Activated CD4-positive, alpha-beta T cell treated with anti-CD3 and anti-CD28 coated beads, Interleukin-2, amount 10 ng/mL, durations not matched to agents 7 days and 5 days (primary cell): ENCODE data around the gene R3HDM1. TPM values are rescaled to one million over a fixed set of nuclear protein-coding genes. Genes with fewer than 3 reads are reported as not detected.
"Not testable (repeated sequence)": the region's sequence is repeated elsewhere in the genome, so short reads cannot be mapped to it uniquely, and the experiment has no call there.

Experiments used
- CTCF ChIA-PET: fragments of 350-600 bp; sonication (Branson Sonifier 250); formaldehyde crosslinking; loops from one replicate; lab custom pipeline; 2021; ENCODE audit warnings: antibody characterized with exemption; lab: Charles Lee
- POLR2A ChIA-PET: fragments of 350-600 bp; sonication (Branson Sonifier 250); formaldehyde crosslinking; loops from one replicate; lab custom pipeline; 2021; ENCODE audit warnings: antibody characterized with exemption; lab: Charles Lee
- DNase-seq: peaks from one replicate; pipeline ENCODE4 v3.0.0-alpha.2; 2020
- H3K27ac Mint-ChIP-seq: one replicate; pipeline ENCODE4 v1.8.0; 2021; ENCODE audit warnings: mild to moderate bottlenecking, moderate library complexity, mixed read lengths
- H3K27me3 Mint-ChIP-seq: one replicate; pipeline ENCODE4 v1.8.0; 2021; ENCODE audit warnings: mixed read lengths
- H3K36me3 Mint-ChIP-seq: one replicate; pipeline ENCODE4 v1.8.0; 2021; ENCODE audit warnings: low read depth, mixed read lengths
- H3K4me1 Mint-ChIP-seq: one replicate; pipeline ENCODE4 v1.8.0; 2021; ENCODE audit warnings: mixed read lengths
- H3K4me3 Mint-ChIP-seq: one replicate; pipeline ENCODE4 v1.8.0; 2021; ENCODE audit warnings: mild to moderate bottlenecking, moderate library complexity, mixed read lengths
- H3K9me3 Mint-ChIP-seq: one replicate; pipeline ENCODE4 v1.8.0; 2021; ENCODE audit warnings: mixed read lengths
- total RNA-seq, 2 experiments: library from RNA; stranded (reverse); gene quantifications; one replicate each; pipeline ENCODE4 v1.2.3, GENCODE V29; 2021

The R3HDM1 gene
- total RNA-seq, 2 experiments from 2014 or later = 52.3 to 52.5 TPM

DNA sequence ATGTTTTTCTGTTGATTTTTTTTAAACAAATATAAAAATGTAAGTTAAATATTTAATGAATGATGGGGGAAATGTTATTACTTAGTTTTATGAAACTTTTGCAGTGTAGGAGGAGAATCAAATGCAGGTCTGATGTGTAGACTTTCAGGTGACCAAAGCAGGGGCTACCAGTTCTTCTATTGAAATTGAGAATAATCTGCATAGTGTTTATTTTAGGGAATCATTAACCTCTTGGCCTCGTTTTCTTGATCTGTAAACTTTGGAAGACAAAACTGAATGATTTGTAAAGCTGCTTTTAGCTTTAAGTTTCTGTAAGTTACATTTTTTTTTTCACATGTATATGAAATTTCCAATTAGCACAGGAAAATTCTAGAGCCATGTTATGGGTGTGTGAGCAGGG, 99.2 kb downstream of the R3HDM1 start:
- H3K4me3 Mint-ChIP-seq = no peak overlapping the region
- CTCF ChIA-PET = interaction anchor here (0.5 kb wide), 1 partner anchor 60 kb away, joined by 3 read pairs; no protein-coding TSS in a partner anchor

GRCh38 chr2:135633582-135633981, 102.3 kb downstream of the R3HDM1 start:
- CTCF ChIA-PET = interaction anchor here (0.6 to 1.2 kb wide), 2 partner anchors 13 to 77 kb away, joined by 3 read pairs; no protein-coding TSS in a partner anchor
- H3K36me3 Mint-ChIP-seq = peaks cover 26% of the 10 kb centered on the region
- no peak overlapping the region for H3K27ac Mint-ChIP-seq
- H3K9me3 Mint-ChIP-seq = no peaks in the 10 kb centered on the region
- peaks cover 4% of the 10 kb centered on the region for H3K4me1 Mint-ChIP-seq
- H3K4me3 Mint-ChIP-seq = no peak overlapping the region
- H3K27me3 Mint-ChIP-seq = no peaks in the 10 kb centered on the region
- DNase-seq = no peak
- POLR2A ChIA-PET = no interaction called here

More for the DNA sequence above, 99.2 kb downstream of the R3HDM1 start:
- Mint-ChIP-seq H3K4me1 (no peaks in the 10 kb centered on the region), H3K27ac (no peak overlapping the region), H3K27me3 (no peaks in the 10 kb centered on the region), H3K36me3 (peaks cover 6% of the 10 kb centered on the region), H3K9me3 (no peaks in the 10 kb centered on the region)
- no peak for DNase-seq
- POLR2A ChIA-PET = no interaction called here

GRCh38 chr2:135635212-135635835, 104.0 kb downstream of the R3HDM1 start:
- Mint-ChIP-seq H3K27ac (no peak overlapping the region), H3K27me3 (no peaks in the 10 kb centered on the region), H3K36me3 (peaks cover 35% of the 10 kb centered on the region), H3K9me3 (no peaks in the 10 kb centered on the region), H3K4me1 (peaks cover 4% of the 10 kb centered on the region), H3K4me3 (no peak overlapping the region)
- POLR2A ChIA-PET = no interaction called here
- CTCF ChIA-PET = interaction anchor here (2.1 kb wide), 1 partner anchor 10 kb away, joined by 6 read pairs; no protein-coding TSS in a partner anchor
- no peak for DNase-seq

- no peaks in the 10 kb centered on the region for H3K27me3 Mint-ChIP-seq
- no peak overlapping the region for H3K27ac Mint-ChIP-seq
- H3K4me3 Mint-ChIP-seq = no peak overlapping the region
- peaks cover 4% of the 10 kb centered on the region for H3K4me1 Mint-ChIP-seq
- H3K36me3 Mint-ChIP-seq = peaks cover 37% of the 10 kb centered on the region
- no peaks in the 10 kb centered on the region for H3K9me3 Mint-ChIP-seq
- ChIA-PET CTCF (no interaction called here), POLR2A (no interaction called here)
- no peak for DNase-seq
Observed at GRCh38 chr2:135636982-135637381, 105.7 kb downstream of the R3HDM1 start.

- ChIA-PET POLR2A (no interaction called here), CTCF (no interaction called here)
- peaks cover 33% of the 10 kb centered on the region for H3K36me3 Mint-ChIP-seq
- peaks cover 4% of the 10 kb centered on the region for H3K4me1 Mint-ChIP-seq
- no peak for DNase-seq
- no peak overlapping the region for H3K27ac Mint-ChIP-seq
- H3K9me3 Mint-ChIP-seq = no peaks in the 10 kb centered on the region
- H3K27me3 Mint-ChIP-seq = no peaks in the 10 kb centered on the region
- no peak overlapping the region for H3K4me3 Mint-ChIP-seq
Observed at GRCh38 chr2:135637456-135638087, 106.3 kb downstream of the R3HDM1 start.

DNA sequence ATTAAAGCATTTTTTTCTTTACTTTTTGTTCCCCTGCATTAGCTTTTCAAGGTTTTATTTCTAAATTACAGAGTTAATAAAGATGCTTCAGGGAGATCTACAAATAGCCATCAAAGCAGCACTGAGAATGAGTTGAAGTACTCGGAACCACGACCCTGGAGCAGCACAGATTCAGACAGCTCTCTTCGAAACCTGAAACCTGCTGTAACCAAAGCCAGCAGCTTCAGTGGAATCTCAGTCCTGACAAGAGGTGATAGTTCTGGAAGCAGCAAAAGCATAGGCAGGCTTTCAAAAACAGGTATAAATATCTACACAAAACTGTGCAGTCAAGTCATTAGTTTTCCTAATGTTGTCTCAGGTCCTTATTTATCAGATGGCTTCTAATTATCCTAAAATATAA, 107.5 kb downstream of the R3HDM1 start:
- peaks cover 38% of the 10 kb centered on the region for H3K36me3 Mint-ChIP-seq
- H3K9me3 Mint-ChIP-seq = no peaks in the 10 kb centered on the region
- H3K4me1 Mint-ChIP-seq = peaks cover 4% of the 10 kb centered on the region
- ChIA-PET CTCF (no interaction called here), POLR2A (no interaction called here)
- H3K27me3 Mint-ChIP-seq = no peaks in the 10 kb centered on the region
- no peak for DNase-seq
- no peak overlapping the region for H3K27ac Mint-ChIP-seq
- no peak overlapping the region for H3K4me3 Mint-ChIP-seq

GRCh38 chr2:135641156-135642068, 110.1 kb downstream of the R3HDM1 start:
- no peak for DNase-seq
- Mint-ChIP-seq H3K4me1 (peaks cover 4% of the 10 kb centered on the region), H3K27me3 (no peaks in the 10 kb centered on the region), H3K9me3 (no peaks in the 10 kb centered on the region), H3K4me3 (no peak overlapping the region), H3K36me3 (peaks cover 46% of the 10 kb centered on the region), H3K27ac (no peak overlapping the region)
- ChIA-PET POLR2A (no interaction called here), CTCF (interaction anchor here (0.6 kb wide), 1 partner anchor 23 kb away, joined by 3 read pairs; no protein-coding TSS in a partner anchor)

GRCh38 chr2:135647836-135648579, 116.7 kb downstream of the R3HDM1 start:
- Mint-ChIP-seq H3K27me3 (no peaks in the 10 kb centered on the region), H3K4me3 (no peak overlapping the region), H3K4me1 (peaks cover 4% of the 10 kb centered on the region), H3K9me3 (no peaks in the 10 kb centered on the region), H3K36me3 (peaks cover 41% of the 10 kb centered on the region), H3K27ac (no peak overlapping the region)
- DNase-seq = no peak
- CTCF ChIA-PET = interaction anchor here (0.5 to 1.3 kb wide), 3 partner anchors 11 to 607 kb away, joined by 3 to 5 read pairs (median 3); no protein-coding TSS in a partner anchor
- POLR2A ChIA-PET = no interaction called here

DNA sequence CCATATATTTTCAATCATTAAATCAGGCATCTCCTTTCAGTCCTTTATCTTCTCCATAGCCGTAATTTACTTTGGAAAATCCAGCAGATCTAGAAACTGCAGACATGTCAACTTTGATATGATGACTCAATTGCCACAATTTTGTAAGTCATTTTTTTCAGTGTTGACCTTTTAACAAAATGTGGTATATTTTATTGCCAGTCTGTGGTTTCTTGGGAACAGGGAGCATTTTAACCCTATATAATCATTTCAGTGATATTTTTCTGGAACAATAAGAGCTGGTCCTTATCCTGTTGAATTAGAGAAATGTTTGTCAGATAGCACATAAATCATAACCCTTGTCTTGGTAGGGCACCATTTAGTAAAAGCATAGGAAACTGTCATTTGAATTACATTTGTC, 119.4 kb downstream of the R3HDM1 start:
- Mint-ChIP-seq H3K4me1 (peaks cover 6% of the 10 kb centered on the region), H3K27me3 (no peaks in the 10 kb centered on the region), H3K27ac (no peak overlapping the region), H3K9me3 (no peaks in the 10 kb centered on the region), H3K4me3 (no peak overlapping the region), H3K36me3 (peaks cover 46% of the 10 kb centered on the region)
- ChIA-PET CTCF (interaction anchor here (1.0 kb wide), 1 partner anchor 11 kb away, joined by 3 read pairs; no protein-coding TSS in a partner anchor), POLR2A (no interaction called here)
- no peak for DNase-seq

GRCh38 chr2:135651717-135652116, 120.4 kb downstream of the R3HDM1 start:
- Mint-ChIP-seq H3K9me3 (no peaks in the 10 kb centered on the region), H3K36me3 (peaks cover 45% of the 10 kb centered on the region), H3K27ac (no peak overlapping the region), H3K4me3 (no peak overlapping the region), H3K4me1 (peaks cover 6% of the 10 kb centered on the region), H3K27me3 (no peaks in the 10 kb centered on the region)
- POLR2A ChIA-PET = no interaction called here
- DNase-seq = no peak
- CTCF ChIA-PET = interaction anchor here (1.0 kb wide), 1 partner anchor 10 kb away, joined by 3 read pairs; no protein-coding TSS in a partner anchor

DNA sequence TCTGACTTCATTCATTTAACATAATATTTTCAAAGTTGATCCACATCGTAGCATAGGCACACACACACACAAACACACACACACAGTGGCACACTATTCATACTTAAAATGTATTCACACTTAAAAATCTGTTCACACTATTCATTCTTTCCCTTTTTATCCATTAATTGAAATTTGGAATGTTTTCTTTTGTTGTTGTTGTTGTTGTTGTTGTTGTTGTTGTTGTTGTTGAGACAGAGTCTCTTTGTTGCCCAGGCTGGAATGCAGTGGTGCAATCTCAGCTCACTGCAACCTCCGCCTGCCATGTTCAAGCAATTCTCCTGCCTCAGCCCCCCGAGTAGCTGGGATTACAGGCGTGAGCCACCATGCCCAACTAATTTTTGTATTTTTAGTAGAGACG, 123.0 kb downstream of the R3HDM1 start:
- H3K9me3 Mint-ChIP-seq, H3K27ac Mint-ChIP-seq, POLR2A ChIA-PET, DNase-seq, H3K27me3 Mint-ChIP-seq, H3K4me3 Mint-ChIP-seq, CTCF ChIA-PET: not testable (repeated sequence)
- Mint-ChIP-seq H3K36me3 (peaks cover 45% of the 10 kb centered on the region), H3K4me1 (peaks cover 21% of the 10 kb centered on the region)
